GM10248 (cell line): ENCODE results near the gene CORO2A.
A peak's percentile ranks its signal among the peaks of the same experiment; 100 is the strongest.
"Not testable (repeated sequence)": the region's sequence is repeated elsewhere in the genome, so short reads cannot be mapped to it uniquely, and the experiment has no call there.

Source experiments
- CTCF ChIA-PET: fragments of 300-600 bp; sonication (Branson Sonifier 250); formaldehyde crosslinking; extraction: SDS; loops from one replicate; lab custom pipeline; 2021; ENCODE audit warnings: antibody characterized with exemption; lab: Yijun Ruan, JAX
- POLR2A ChIA-PET: fragments of 350-650 bp; sonication (Branson Sonifier 250); formaldehyde crosslinking; extraction: SDS; loops from one replicate; lab custom pipeline; 2020; ENCODE audit warnings: antibody characterized with exemption; lab: Yijun Ruan, JAX
- DNase-seq: peaks from one replicate; pipeline ENCODE4 v3.0.0; 2012; ENCODE audit errors: extremely low spot score
- TF ChIP-seq, protein P1 (sequence below): IDR thresholded peaks from 2 replicates; pipeline ENCODE4 v1.5.1; 2012; ENCODE audit warnings: mild to moderate bottlenecking, low read depth; ENCODE audit errors: extremely low read depth, missing control alignments, control extremely low read depth

CORO2A gene

DNA sequence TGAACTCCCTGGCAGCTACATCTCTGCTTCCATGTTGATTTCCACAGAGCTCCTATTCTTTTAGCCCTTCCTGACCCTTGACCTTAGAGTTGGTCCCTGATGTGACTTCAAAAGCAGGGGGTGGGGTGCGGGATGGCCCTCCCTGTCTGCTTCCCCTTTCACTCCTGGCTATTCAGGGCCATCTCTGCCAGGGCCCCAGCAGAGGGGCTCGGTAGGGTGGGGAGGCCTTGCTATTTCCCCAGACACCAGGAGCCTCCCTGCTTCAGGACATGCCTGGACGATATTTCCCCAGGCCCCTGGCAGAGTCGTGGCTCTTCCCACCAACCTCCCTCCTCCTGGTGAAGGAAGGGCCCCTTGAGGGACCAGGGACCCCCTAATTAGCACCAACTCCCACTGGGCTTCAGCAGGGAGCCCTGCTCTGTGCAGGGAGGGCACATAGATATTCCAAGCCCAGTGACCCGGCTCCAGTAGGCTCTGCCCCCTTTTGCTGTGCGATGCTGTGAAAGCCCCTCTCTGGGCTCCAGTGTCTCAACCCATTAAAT lies 17.3 kb downstream of the CORO2A start:
- TF ChIP-seq, protein P1, sequence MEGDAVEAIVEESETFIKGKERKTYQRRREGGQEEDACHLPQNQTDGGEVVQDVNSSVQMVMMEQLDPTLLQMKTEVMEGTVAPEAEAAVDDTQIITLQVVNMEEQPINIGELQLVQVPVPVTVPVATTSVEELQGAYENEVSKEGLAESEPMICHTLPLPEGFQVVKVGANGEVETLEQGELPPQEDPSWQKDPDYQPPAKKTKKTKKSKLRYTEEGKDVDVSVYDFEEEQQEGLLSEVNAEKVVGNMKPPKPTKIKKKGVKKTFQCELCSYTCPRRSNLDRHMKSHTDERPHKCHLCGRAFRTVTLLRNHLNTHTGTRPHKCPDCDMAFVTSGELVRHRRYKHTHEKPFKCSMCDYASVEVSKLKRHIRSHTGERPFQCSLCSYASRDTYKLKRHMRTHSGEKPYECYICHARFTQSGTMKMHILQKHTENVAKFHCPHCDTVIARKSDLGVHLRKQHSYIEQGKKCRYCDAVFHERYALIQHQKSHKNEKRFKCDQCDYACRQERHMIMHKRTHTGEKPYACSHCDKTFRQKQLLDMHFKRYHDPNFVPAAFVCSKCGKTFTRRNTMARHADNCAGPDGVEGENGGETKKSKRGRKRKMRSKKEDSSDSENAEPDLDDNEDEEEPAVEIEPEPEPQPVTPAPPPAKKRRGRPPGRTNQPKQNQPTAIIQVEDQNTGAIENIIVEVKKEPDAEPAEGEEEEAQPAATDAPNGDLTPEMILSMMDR: no peak
- ChIA-PET POLR2A (no interaction called here), CTCF (interaction anchor here (1.5 kb wide), 1 partner anchor 13 kb away, joined by 5 read pairs; no protein-coding TSS in a partner anchor)
- no peak for DNase-seq

DNA sequence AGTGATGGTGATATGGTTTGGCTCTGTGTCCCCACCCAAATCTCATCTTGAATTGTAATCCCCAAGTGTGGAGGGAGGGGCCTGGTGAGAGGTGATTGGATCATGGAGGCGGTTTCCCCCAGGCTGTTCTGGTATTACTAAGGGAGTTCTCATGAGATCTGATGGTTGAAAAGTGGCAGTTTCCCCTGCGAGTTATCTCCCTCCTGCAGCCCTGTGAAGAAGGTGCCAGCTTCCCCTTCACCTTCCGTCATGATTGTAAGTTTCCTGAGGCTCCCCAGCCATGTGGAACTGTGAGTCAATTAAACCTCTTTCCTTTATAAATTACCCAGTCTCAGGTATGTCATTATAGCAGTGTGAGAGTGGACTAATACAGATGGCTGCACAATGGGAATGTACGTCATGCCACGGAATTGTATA lies 17.9 kb downstream of the CORO2A start:
- DNase-seq, POLR2A ChIA-PET: not testable (repeated sequence)
- CTCF ChIA-PET: interaction anchor here (0.8 to 1.5 kb wide), 2 partner anchors 13 to 600 kb away, joined by 3 to 5 read pairs; no protein-coding TSS in a partner anchor

DNA sequence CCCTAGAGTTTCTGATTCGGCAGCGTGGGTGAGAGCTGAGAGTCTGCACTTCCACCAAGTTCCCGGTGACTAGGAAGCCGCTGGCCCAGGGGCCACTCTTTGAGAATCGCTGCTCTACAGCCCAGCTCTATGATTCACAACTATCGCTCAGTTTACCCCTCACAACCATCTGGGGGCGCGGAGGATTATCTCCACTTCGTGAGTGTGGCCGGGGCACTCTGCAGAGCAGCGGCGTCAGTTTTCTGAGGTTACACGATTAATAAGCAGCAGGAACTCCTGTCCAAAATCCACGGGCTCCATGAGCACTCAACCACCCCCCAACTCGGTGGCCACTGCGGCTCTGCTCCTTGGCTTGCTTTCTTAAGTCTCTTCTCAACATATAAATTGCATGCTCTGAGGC lies 19.3 kb downstream of the CORO2A start:
- no peak for DNase-seq
- ChIA-PET CTCF (interaction anchor here (1.0 to 1.2 kb wide), 2 partner anchors 21 to 32 kb away, joined by 3 read pairs; no protein-coding TSS in a partner anchor), POLR2A (no interaction called here)
- TF ChIP-seq, protein P1: no peak

DNA sequence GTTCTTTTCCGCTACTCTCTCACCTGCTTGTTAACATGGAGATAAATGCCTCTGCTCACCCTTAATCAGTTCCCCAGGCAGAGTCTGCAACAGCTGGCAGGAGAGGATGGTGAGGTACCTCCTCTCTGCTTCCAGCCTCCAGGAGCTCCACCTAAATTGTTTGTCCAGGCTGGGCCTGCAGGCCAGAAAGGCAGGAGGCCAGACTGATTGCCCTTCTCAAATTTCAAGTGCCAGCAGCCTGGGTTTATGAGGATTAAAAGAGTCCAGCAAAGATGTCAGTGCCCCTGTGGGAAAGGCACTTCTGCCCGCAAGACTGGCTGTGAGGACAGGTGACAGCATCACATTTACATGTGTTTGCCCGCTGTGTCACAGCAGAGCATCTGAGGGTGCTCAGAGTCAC lies 19.8 kb downstream of the CORO2A start:
- CTCF ChIA-PET: interaction anchor here (0.9 to 3.1 kb wide), 4 partner anchors 10 to 33 kb away, joined by 3 to 9 read pairs (median 4); no protein-coding TSS in a partner anchor
- POLR2A ChIA-PET: no interaction called here
- TF ChIP-seq, protein P1: no peak
- no peak for DNase-seq

DNA sequence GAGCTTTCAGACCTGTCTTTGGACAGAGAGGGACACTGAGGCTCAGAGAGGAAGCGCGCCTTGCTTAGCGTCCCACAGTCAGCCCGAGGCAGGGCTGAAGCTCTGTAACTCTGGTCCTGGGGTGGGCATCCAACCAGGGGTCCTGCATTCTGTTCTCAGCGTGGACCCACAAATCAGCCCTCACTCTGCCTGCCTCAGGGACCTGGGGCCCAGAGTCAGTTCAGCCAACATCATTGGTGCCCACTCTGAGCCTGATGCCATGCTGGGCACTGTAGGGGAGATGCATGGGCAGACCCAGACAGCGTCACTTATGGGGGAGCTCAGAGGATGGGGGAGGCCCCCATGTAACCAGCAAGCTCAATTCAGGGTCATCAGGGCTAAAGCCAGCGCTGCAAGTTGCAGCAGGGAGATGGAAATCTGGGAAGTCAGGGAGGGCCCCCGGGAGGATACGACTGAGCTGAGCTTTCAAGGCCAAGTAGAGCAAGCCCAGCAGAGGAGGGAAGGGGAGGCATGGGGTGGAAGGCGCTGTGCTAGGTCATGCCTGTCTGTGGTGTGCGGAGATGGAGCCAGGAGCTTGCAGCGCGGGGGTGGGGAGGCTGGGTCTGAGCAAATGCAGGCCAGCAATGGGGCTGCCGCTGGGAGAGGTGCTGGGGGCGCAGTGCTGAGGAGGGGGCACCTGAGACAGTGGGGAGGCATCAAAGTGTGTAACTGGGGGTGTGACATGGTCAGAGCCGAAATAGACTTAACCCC lies 21.1 kb downstream of the CORO2A start:
- DNase-seq: no peak
- ChIA-PET POLR2A (no interaction called here), CTCF (interaction anchor here (0.8 to 3.1 kb wide), 5 partner anchors 9 to 34 kb away, joined by 3 to 9 read pairs (median 3); no protein-coding TSS in a partner anchor)
- TF ChIP-seq, protein P1: no peak

DNA sequence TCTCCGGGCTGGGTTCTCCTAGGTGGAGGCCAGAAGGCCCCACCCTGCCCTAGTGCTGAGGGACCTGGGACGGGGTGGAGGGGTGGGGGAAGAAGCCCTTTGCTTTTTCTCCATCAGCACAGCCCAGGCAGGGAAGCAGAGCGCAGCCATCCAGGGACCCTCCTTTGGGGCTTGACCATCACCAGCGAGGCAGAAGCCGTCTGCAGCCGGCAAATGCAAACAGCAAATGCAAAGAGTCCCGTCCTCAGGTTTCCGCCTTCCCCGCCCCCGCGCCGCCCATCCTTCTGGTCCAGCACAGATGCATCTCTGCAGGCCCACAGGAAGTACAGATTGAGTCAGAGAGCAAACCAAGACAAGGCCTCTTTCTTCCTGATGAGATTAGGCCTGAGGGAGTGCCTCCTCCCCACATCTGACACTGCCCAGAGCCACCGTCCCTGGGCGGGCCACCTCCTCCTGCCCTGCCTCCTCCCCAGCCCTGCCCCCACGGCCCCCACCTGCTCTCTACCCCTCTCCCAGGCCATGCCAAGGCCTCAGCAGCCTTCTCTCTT lies 23.4 kb downstream of the CORO2A start:
- ChIA-PET CTCF (interaction anchor here (0.9 to 1.3 kb wide), 2 partner anchors 10 to 12 kb away, joined by 3 to 4 read pairs; no protein-coding TSS in a partner anchor), POLR2A (no interaction called here)
- peak; percentile 93 for DNase-seq
- TF ChIP-seq, protein P1: no peak
